HCT116 (cell line): ENCODE data around the gene FGD4. TPM values are rescaled to one million over a fixed set of nuclear protein-coding genes. Genes with fewer than 3 reads are reported as not detected.
A peak's percentile ranks its signal among the peaks of the same experiment; 100 is the strongest.

Source experiments
- ATAC-seq: fragments of 200-7000 bp; cut with Tn5 transposase; 2 replicates; pipeline ENCODE4 v1.9.1; 2020; ENCODE audit warnings: mild to moderate bottlenecking, moderate library complexity
- BruUV-seq: library from RNA; stranded (reverse); fragments of 400-500 nt; replicated peaks from 2 replicates; lab custom pipeline; 2021; lab: Mats Ljungman, UMichigan
- CTCF ChIA-PET: fragments of 300-600 bp; sonication (Branson Sonifier 250); formaldehyde crosslinking; loops from one replicate; lab custom pipeline; 2021; ENCODE audit warnings: antibody characterized with exemption; lab: Charles Lee
- POLR2A ChIA-PET: fragments of 300-600, 350-600 bp; sonication (Branson Sonifier 250); formaldehyde crosslinking; loops from one replicate; lab custom pipeline; 2021; ENCODE audit warnings: antibody characterized with exemption; lab: Charles Lee
- RAD21 ChIA-PET, 2 experiments: fragments of 300-600 bp; sonication (Branson Sonifier 250); formaldehyde crosslinking; loops; one replicate each; lab custom pipeline; 2023; ENCODE audit warnings: low total read pairs in 2 of 2; ENCODE audit not compliant: uncharacterized antibody in 2 of 2, unreplicated experiment in 2 of 2, low non-redundant PET in 1 of 2; lab: Charles Lee
- DNase-seq: peaks from one replicate; pipeline ENCODE4 v3.0.0-alpha.2; 2010; ENCODE audit warnings: low read depth, low spot score
- H2AFZ ChIP-seq: fragments of 200-600 bp; shearing (Covaris generic), sonication (generic); 2 replicates; pipeline ENCODE4 v1.6.1; 2017; ENCODE audit warnings: low read depth, mixed run types, mixed read lengths, antibody characterized with exemption, low read length; ENCODE audit not compliant: poor library complexity, severe bottlenecking
- H3K27ac ChIP-seq: 2 replicates; pipeline ENCODE4 v1.5.1; 2012; ENCODE audit warnings: low read depth, low read length
- H3K27me3 ChIP-seq: fragments of 200-600 bp; sonication (generic); 2 replicates; pipeline ENCODE4 v1.6.1; 2016; ENCODE audit warnings: mixed run types, low read length, mixed read lengths; ENCODE audit not compliant: insufficient read depth
- H3K36me3 ChIP-seq, 2 experiments: fragments of 200-500 bp in 1 of 2; fragments of 200-600 bp in 1 of 2; sonication (Bioruptor generic) in 1 of 2; sonication (generic) in 1 of 2; 2 replicates each; pipeline versions ENCODE4 v1.5.1 to v1.6.1; 2014 to 2016; ENCODE audit warnings: low read length in 2 of 2, inconsistent platforms in 1 of 2, mixed read lengths in 1 of 2, mixed run types in 1 of 2; ENCODE audit not compliant: insufficient read depth in 2 of 2, control insufficient read depth in 1 of 2
- H3K4me1 ChIP-seq, 2 experiments: fragments of 200-600 bp in 1 of 2; sonication (generic) in 1 of 2; 2 replicates each; pipeline versions ENCODE4 v1.5.1 to v1.6.1; 2012 to 2017; ENCODE audit warnings: low read length in 2 of 2, inconsistent platforms in 1 of 2, mild to moderate bottlenecking in 1 of 2, mixed read lengths in 1 of 2, mixed run types in 1 of 2, moderate library complexity in 1 of 2; ENCODE audit not compliant: insufficient read depth in 2 of 2, control insufficient read depth in 1 of 2
- H3K4me2 ChIP-seq: fragments of 200-600 bp; sonication (generic); 2 replicates; pipeline ENCODE4 v1.6.1; 2017; ENCODE audit warnings: mixed run types, low read length, mixed read lengths
- H3K4me3 ChIP-seq, 2 experiments: fragments of 200-600 bp in 1 of 2; sonication (generic) in 1 of 2; replicated peaks in 1 of 2; 2 replicates each; pipeline ENCODE4 v1.5.1; 2011 to 2016; ENCODE audit warnings: low read length in 2 of 2, control low read depth in 1 of 2, low read depth in 1 of 2, mild to moderate bottlenecking in 1 of 2, mixed read lengths in 1 of 2, mixed run types in 1 of 2
- H3K79me2 ChIP-seq: fragments of 200-600 bp; sonication (generic); 2 replicates; pipeline ENCODE4 v1.6.1; 2017; ENCODE audit warnings: mild to moderate bottlenecking, mixed run types, low read length, moderate library complexity, mixed read lengths; ENCODE audit not compliant: insufficient read depth
- H3K9ac ChIP-seq: fragments of 200-600 bp; sonication (generic); 2 replicates; pipeline ENCODE4 v1.6.1; 2016; ENCODE audit warnings: low read length, mixed read lengths
- H3K9me2 ChIP-seq: fragments of 200-600 bp; sonication (generic), shearing (Covaris generic); 2 replicates; pipeline ENCODE4 v1.6.1; 2017; ENCODE audit warnings: mixed run types, mild to moderate bottlenecking, moderate library complexity; ENCODE audit not compliant: insufficient read depth
- H3K9me3 ChIP-seq, 2 experiments: fragments of 200-500 bp in 1 of 2; fragments of 200-600 bp in 1 of 2; sonication (Bioruptor generic) in 1 of 2; sonication (generic) in 1 of 2; 2 replicates each; pipeline ENCODE4 v1.6.1; 2014 to 2017; ENCODE audit warnings: low read length in 2 of 2, mixed read lengths in 2 of 2, inconsistent platforms in 1 of 2, low read depth in 1 of 2, mild to moderate bottlenecking in 1 of 2, mixed run types in 1 of 2, moderate library complexity in 1 of 2; ENCODE audit not compliant: control insufficient read depth in 1 of 2, insufficient read depth in 1 of 2
- H4K20me1 ChIP-seq: fragments of 200-600 bp; sonication (generic), shearing (Covaris generic); 2 replicates; pipeline ENCODE4 v1.6.1; 2017; ENCODE audit warnings: mixed run types, mild to moderate bottlenecking, moderate library complexity; ENCODE audit not compliant: insufficient read depth
- CBX3 ChIP-seq: IDR thresholded peaks from 2 replicates; pipeline ENCODE4 v1.6.1; 2012; ENCODE audit warnings: low read depth
- EZH2 ChIP-seq: fragments of 200-600 bp; sonication (generic); IDR thresholded peaks from 2 replicates; pipeline ENCODE4 v1.6.1; 2017; ENCODE audit warnings: antibody characterized with exemption, mixed run types
- FOSL1 ChIP-seq: IDR thresholded peaks from 2 replicates; pipeline ENCODE4 v1.6.1; 2012; ENCODE audit warnings: low read depth
- POLR2A ChIP-seq: IDR thresholded peaks from 2 replicates; pipeline ENCODE4 v1.7.0; 2011; ENCODE audit warnings: borderline replicate concordance; ENCODE audit not compliant: insufficient read depth, insufficient read length; ENCODE audit errors: extremely low read depth
- RAD21 ChIP-seq: IDR thresholded peaks from 2 replicates; pipeline ENCODE4 v1.6.1; 2012; ENCODE audit warnings: low read depth, mild to moderate bottlenecking
- REST ChIP-seq: IDR thresholded peaks from 2 replicates; pipeline ENCODE4 v1.6.1; 2012; ENCODE audit warnings: low read depth
- intact Hi-C: fragments of 100-400 bp; cut with micrococcal nuclease; formaldehyde crosslinking; loops from 2 replicates; pipeline ENCODE4 v1.10.0; 2022
- total RNA-seq: library from RNA; stranded (reverse); gene quantifications from one replicate; pipeline ENCODE4 v1.2.1, GENCODE V29; 2021; ENCODE audit not compliant: unreplicated experiment
- TF ChIP-seq, protein P1 (sequence below), 3 experiments: fragments of 200-600 bp in 1 of 3; sonication (generic) in 1 of 3; IDR thresholded peaks in 2 of 3; conservative IDR thresholded peaks in 1 of 3; 2 replicates each; pipeline ENCODE4 v1.5.1; 2012 to 2017; ENCODE audit warnings: low read depth in 2 of 3, low read length in 2 of 3, antibody characterized with exemption in 1 of 3, borderline replicate concordance in 1 of 3, control low read depth in 1 of 3, mild to moderate bottlenecking in 1 of 3, mixed read lengths in 1 of 3, mixed run types in 1 of 3, moderate library complexity in 1 of 3; ENCODE audit not compliant: insufficient read depth in 1 of 3
- TF ChIP-seq, protein P2 (sequence below): IDR thresholded peaks from 2 replicates; pipeline ENCODE4 v1.6.1; 2012

The FGD4 gene
- total RNA-seq, 1 experiment from 2014 or later, result 7.7 TPM

DNA sequence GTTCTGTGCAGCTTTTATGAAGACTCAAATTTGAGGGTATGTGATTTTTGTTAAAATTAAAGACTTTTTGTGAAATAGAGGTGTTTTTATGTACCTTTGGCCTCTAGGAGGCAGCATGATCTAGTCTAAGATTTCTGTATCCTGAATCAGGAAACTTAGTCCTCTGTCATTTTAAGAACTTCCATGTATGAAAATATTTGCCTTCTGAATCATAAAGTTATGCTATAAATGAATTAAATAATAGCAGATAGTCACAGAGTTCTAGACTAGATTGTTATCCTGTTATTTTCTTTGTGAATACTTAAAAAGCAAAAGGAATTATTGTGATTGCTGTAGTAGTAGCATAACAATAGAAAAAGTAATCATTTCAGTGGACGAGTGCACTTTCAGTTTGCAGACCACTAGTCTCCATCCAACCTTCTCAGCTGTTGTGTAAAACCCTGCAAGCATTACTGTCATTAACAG, 56.3 kb downstream of the FGD4 start:
- Histone ChIP-seq H3K4me3 (peak overlapping the region in 1 of 2 experiments; percentile 19; a peak in 1 of 4 replicates), H3K27ac (no peak overlapping the region), H3K4me2 (peak overlapping the region; percentile 52; the same call in 1 of the 2 replicates), H4K20me1 (no peaks in the 10 kb centered on the region), H3K9me2 (no peaks in the 10 kb centered on the region), H2AFZ (no peak overlapping the region), H3K36me3 (no peaks in the 10 kb centered on the region), H3K27me3 (no peaks in the 10 kb centered on the region), H3K9ac (no peak overlapping the region), H3K4me1 (peaks cover 13 to 32% of the 10 kb centered on the region in 2 experiments), H3K9me3 (no peaks in the 10 kb centered on the region), H3K79me2 (no peaks in the 10 kb centered on the region)
- TF ChIP-seq, protein P1, sequence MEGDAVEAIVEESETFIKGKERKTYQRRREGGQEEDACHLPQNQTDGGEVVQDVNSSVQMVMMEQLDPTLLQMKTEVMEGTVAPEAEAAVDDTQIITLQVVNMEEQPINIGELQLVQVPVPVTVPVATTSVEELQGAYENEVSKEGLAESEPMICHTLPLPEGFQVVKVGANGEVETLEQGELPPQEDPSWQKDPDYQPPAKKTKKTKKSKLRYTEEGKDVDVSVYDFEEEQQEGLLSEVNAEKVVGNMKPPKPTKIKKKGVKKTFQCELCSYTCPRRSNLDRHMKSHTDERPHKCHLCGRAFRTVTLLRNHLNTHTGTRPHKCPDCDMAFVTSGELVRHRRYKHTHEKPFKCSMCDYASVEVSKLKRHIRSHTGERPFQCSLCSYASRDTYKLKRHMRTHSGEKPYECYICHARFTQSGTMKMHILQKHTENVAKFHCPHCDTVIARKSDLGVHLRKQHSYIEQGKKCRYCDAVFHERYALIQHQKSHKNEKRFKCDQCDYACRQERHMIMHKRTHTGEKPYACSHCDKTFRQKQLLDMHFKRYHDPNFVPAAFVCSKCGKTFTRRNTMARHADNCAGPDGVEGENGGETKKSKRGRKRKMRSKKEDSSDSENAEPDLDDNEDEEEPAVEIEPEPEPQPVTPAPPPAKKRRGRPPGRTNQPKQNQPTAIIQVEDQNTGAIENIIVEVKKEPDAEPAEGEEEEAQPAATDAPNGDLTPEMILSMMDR (IDR thresholded peaks at IDR 0.05 in 2 of 3, conservative IDR thresholded peaks at IDR 0.05 in 1 of 3; ENCODE audit: borderline replicate concordance in 1 of 3, insufficient read depth in 1 of 3, low read depth in 2 of 3, low read length in 2 of 3), result peak; percentile 54 to 76 (median 62); a peak in 4 of 6 replicates
- no peak for TF ChIP-seq FOSL1
- peak; percentile 77 for TF ChIP-seq RAD21
- intact Hi-C loops, result loop anchor here (1.0 to 10.0 kb wide), 5 partner anchors 89 to 300 kb away; partner anchors contain the start of gene YARS2
- POLR2A ChIA-PET, result no interaction called here
- ATAC-seq (peak; percentile 55), DNase-seq (peak; percentile 45)
- no TSS peak for BruUV-seq
- RAD21 ChIA-PET, result no interaction called here
- CTCF ChIA-PET, result interaction anchor here (0.7 to 2.6 kb wide), 7 partner anchors 149 to 299 kb away, joined by 3 to 13 read pairs (median 4); partner anchors contain the start of gene YARS2

- H3K4me1 ChIP-seq, result peaks cover 13 to 28% of the 10 kb centered on the region in 2 experiments
- no peaks in the 10 kb centered on the region for H3K9me3 ChIP-seq
- H3K4me2 ChIP-seq, result no peak overlapping the region
- no peak overlapping the region for H3K4me3 ChIP-seq
- H3K27me3 ChIP-seq, result no peaks in the 10 kb centered on the region
- ATAC-seq (no peak), DNase-seq (no peak)
- intact Hi-C loops, result loop anchor here (5.0 to 10.0 kb wide), 2 partner anchors 200 to 277 kb away; no protein-coding TSS in a partner anchor
- no peaks in the 10 kb centered on the region for H3K79me2 ChIP-seq
- H2AFZ ChIP-seq, result no peak overlapping the region
- BruUV-seq, result no TSS peak
- no peak overlapping the region for H3K27ac ChIP-seq
- no peak overlapping the region for H3K9ac ChIP-seq
- ChIA-PET POLR2A (no interaction called here), RAD21 (no interaction called here), CTCF (interaction anchor here (1.4 to 2.6 kb wide), 5 partner anchors 148 to 298 kb away, joined by 3 to 13 read pairs (median 11); partner anchors contain the start of gene YARS2)
- H3K9me2 ChIP-seq, result no peaks in the 10 kb centered on the region
- no peaks in the 10 kb centered on the region for H3K36me3 ChIP-seq
- no peaks in the 10 kb centered on the region for H4K20me1 ChIP-seq
- TF ChIP-seq, protein P1 (IDR thresholded peaks at IDR 0.05 in 2 of 3, conservative IDR thresholded peaks at IDR 0.05 in 1 of 3; ENCODE audit: borderline replicate concordance in 1 of 3, insufficient read depth in 1 of 3, low read depth in 2 of 3, low read length in 2 of 3), result no peak
- TF ChIP-seq REST, result no peak
- TF ChIP-seq FOSL1, result no peak
- no peak for TF ChIP-seq EZH2
- no peak for TF ChIP-seq POLR2A
- TF ChIP-seq RAD21, result no peak
- TF ChIP-seq, protein P2, sequence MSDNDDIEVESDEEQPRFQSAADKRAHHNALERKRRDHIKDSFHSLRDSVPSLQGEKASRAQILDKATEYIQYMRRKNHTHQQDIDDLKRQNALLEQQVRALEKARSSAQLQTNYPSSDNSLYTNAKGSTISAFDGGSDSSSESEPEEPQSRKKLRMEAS, result no peak
- TF ChIP-seq CBX3, result no peak
These were observed 58.1 kb downstream of the FGD4 start for GRCh38 chr12:32457251-32458025.
